ENCODE data around the gene TRIM3. TPM values are rescaled to one million over a fixed set of nuclear protein-coding genes. Genes with fewer than 3 reads are reported as not detected.

The TRIM3 gene
- total and polyA plus RNA-seq, 2 of the 4 experiments (the other 2 are of a cell fraction), result 13.8 to 22.3 TPM

DNA sequence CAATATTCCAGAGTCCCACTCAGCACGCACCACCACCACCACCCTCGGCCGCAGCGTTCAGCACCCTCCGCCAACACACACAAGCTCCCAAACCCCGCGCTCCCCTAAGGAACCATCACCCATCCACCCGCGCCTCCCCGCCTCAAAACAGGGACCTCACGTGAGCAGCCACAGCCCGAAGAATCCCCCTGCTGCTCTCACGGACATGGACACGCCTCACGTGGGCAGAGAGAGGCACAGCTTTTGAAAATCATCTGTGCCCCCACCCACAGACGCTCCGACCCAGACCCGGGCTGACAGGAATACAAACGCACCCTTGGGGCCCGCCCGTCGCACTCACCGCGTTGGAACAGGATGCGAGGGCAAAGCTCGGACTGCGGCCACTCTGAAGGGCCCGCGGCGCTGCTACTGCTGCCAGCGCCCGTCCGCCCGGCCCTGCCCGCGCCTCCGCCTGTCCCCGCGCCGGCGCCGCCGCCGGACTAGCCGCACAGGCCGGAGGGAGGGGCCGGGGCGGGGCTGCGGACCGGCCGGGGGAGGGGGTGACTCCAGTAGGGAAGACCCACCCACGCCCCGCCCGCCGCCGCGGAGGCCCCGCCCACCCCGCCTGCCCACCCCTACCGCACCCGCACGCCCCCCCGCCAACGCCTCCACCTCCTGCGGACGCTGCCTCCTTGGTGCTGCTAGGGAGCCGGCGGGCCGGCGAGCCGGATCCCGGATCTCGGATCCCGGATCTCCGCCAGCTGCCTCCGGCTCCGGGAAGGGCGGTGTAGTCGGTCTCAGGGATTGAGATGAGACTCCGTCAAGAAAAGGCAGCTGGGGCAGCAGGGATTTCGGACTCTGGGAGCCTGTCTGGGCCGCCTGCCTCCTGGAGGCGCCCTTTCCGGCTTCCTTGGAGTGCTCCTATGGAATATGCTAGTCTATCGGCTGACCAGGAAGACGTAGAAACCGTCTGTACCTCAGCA lies at the start of gene TRIM3 (continued):
- peak; percentile 51; the same call in 1 of the 2 replicates for TF ChIP-seq MAZ (IDR thresholded peaks at IDR 0.05; ENCODE audit: borderline replicate concordance, low read depth, low read length)
- no peak for TF ChIP-seq CHD1 (IDR thresholded peaks at IDR 0.05; ENCODE audit: low read depth, low read length)
- TF ChIP-seq ELK1 (IDR thresholded peaks at IDR 0.05; ENCODE audit: borderline replicate concordance, low read depth, low read length), result no peak
